Trophoblast cell (in vitro differentiated cells and primary cell): Measurements from ENCODE around the gene HESX1.

Experiments used
- DNase-seq, 2 donors: peaks; one replicate each; pipeline ENCODE4 v3.0.0-alpha.2; 2016
- H2AFZ ChIP-seq: 2 replicates; pipeline ENCODE4 v1.6.1; 2013; ENCODE audit warnings: low read length, moderate library complexity, mild to moderate bottlenecking; ENCODE audit not compliant: insufficient read depth, poor library complexity
- H2AK5ac ChIP-seq: 2 replicates; pipeline ENCODE4 v1.6.1; 2013; ENCODE audit warnings: mild to moderate bottlenecking, low read length
- H2BK120ac ChIP-seq: 2 replicates; pipeline ENCODE4 v1.6.1; 2013; ENCODE audit warnings: low read length, mild to moderate bottlenecking, moderate library complexity; ENCODE audit not compliant: insufficient read depth, poor library complexity
- H2BK12ac ChIP-seq: 2 replicates; pipeline ENCODE4 v1.6.1; 2013; ENCODE audit warnings: mild to moderate bottlenecking, low read length, moderate library complexity
- H2BK5ac ChIP-seq: 2 replicates; pipeline ENCODE4 v1.6.1; 2013; ENCODE audit warnings: low read length, low read depth, moderate library complexity, mild to moderate bottlenecking; ENCODE audit not compliant: poor library complexity
- H3K14ac ChIP-seq: 2 replicates; pipeline ENCODE4 v1.6.1; 2013; ENCODE audit warnings: mild to moderate bottlenecking, low read length
- H3K18ac ChIP-seq: 2 replicates; pipeline ENCODE4 v1.6.1; 2013; ENCODE audit warnings: mild to moderate bottlenecking, low read length
- H3K23ac ChIP-seq: 2 replicates; pipeline ENCODE4 v1.6.1; 2013; ENCODE audit warnings: low read length
- H3K27ac ChIP-seq: 2 replicates; pipeline ENCODE4 v1.5.1; 2013; ENCODE audit warnings: low read depth, mild to moderate bottlenecking, inconsistent platforms, low read length, moderate library complexity
- H3K27me3 ChIP-seq: 2 replicates; pipeline ENCODE4 v1.6.1; 2013; ENCODE audit warnings: inconsistent platforms, mild to moderate bottlenecking, low read length, moderate library complexity; ENCODE audit not compliant: insufficient read depth
- H3K36me3 ChIP-seq, 2 experiments: 1 replicate in 1 of 2; 2 replicates in 1 of 2; pipeline ENCODE4 v1.6.1; 2013; ENCODE audit warnings: low read length in 2 of 2, mild to moderate bottlenecking in 2 of 2, moderate library complexity in 1 of 2; ENCODE audit not compliant: insufficient read depth in 2 of 2, control insufficient read depth in 1 of 2
- H3K4ac ChIP-seq: 2 replicates; pipeline ENCODE4 v1.6.1; 2013; ENCODE audit warnings: low read depth, mild to moderate bottlenecking, low read length, moderate library complexity
- H3K4me1 ChIP-seq, 2 experiments: 1 replicate in 1 of 2; 2 replicates in 1 of 2; pipeline ENCODE4 v1.6.1; 2013; ENCODE audit warnings: low read length in 2 of 2, mild to moderate bottlenecking in 2 of 2, moderate library complexity in 1 of 2; ENCODE audit not compliant: insufficient read depth in 2 of 2, control insufficient read depth in 1 of 2
- H3K4me2 ChIP-seq: 2 replicates; pipeline ENCODE4 v1.6.1; 2013; ENCODE audit warnings: inconsistent platforms, mild to moderate bottlenecking, low read length, moderate library complexity
- H3K4me3 ChIP-seq: 2 replicates; pipeline ENCODE4 v1.5.1; 2013; ENCODE audit warnings: mild to moderate bottlenecking, low read depth, low read length, inconsistent platforms
- H3K79me1 ChIP-seq: one replicate; pipeline ENCODE4 v1.6.1; 2013; ENCODE audit warnings: low read length
- H3K79me2 ChIP-seq: 2 replicates; pipeline ENCODE4 v1.6.1; 2013; ENCODE audit warnings: low read length, mild to moderate bottlenecking; ENCODE audit not compliant: control insufficient read depth, insufficient read depth, poor library complexity
- H3K9ac ChIP-seq: 2 replicates; pipeline ENCODE4 v1.6.1; 2013; ENCODE audit warnings: mild to moderate bottlenecking, low read length
- H3K9me3 ChIP-seq: 2 replicates; pipeline ENCODE4 v1.6.1; 2013; ENCODE audit warnings: low read depth, mild to moderate bottlenecking, control low read depth, inconsistent platforms, low read length; ENCODE audit not compliant: insufficient read depth
- H4K12ac ChIP-seq: 2 replicates; pipeline ENCODE4 v1.6.1; 2013; ENCODE audit warnings: low read depth, mild to moderate bottlenecking, low read length, moderate library complexity
- H4K8ac ChIP-seq: 2 replicates; pipeline ENCODE4 v1.6.1; 2013; ENCODE audit warnings: low read depth, mild to moderate bottlenecking, low read length, moderate library complexity
- H4K91ac ChIP-seq: one replicate; pipeline ENCODE4 v1.6.1; 2013; ENCODE audit warnings: low read depth, mild to moderate bottlenecking, low read length, moderate library complexity
- WGBS: extraction: QIAGEN DNeasy Blood & Tissue Kit; methylation state at CpG from one replicate; pipeline ENCODE4 v1.1.7; 2013; ENCODE audit warnings: missing lambda C conversion rate; ENCODE audit not compliant: insufficient read length, insufficient coverage; ENCODE audit errors: extremely low coverage; 5-methylcytosine and 5-hydroxymethylcytosine counted together

HESX1 gene

DNA sequence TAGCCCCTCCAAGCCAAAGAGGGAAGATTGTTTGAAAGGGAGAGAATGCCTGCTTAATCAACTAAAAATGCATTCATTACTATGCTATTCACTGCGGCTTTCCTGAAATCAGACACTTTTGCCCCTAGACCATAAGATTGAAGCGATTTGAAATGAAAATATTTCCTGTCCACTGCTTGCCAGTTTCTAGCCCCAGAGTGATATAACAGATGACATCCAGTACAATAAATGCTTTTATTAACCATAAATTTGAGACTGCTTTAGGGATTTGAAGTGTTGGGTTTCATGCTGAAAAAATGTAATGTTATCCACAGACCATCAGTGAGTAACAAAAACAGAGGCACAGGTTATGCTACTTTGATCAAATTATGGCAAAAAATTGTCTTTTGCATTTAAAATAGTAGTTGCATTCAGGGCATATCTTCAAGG, 48.7 kb downstream of the HESX1 start:
- Histone ChIP-seq H3K27me3 (no peaks in the 10 kb centered on the region), H3K79me2 (no peaks in the 10 kb centered on the region), H2AFZ (no peak overlapping the region), H2AK5ac (no peak overlapping the region), H3K79me1 (no peaks in the 10 kb centered on the region), H2BK120ac (no peak overlapping the region), H3K27ac (no peak overlapping the region), H2BK12ac (no peak overlapping the region), H2BK5ac (no peak overlapping the region), H3K4me2 (no peak overlapping the region), H3K9me3 (no peaks in the 10 kb centered on the region), H3K4me3 (no peak overlapping the region), H3K4me1 (no peaks in the 10 kb centered on the region), H4K91ac (no peak overlapping the region), H3K9ac (no peak overlapping the region), H3K14ac (no peak overlapping the region), H3K4ac (no peak overlapping the region), H4K12ac (no peak overlapping the region), H4K8ac (no peak overlapping the region), H3K18ac (no peak overlapping the region), H3K23ac (no peak overlapping the region), H3K36me3 (no peaks in the 10 kb centered on the region)
- DNase-seq, result no peak
- WGBS, result no CpG with 5 or more reads among the region's 2 CpGs

DNA sequence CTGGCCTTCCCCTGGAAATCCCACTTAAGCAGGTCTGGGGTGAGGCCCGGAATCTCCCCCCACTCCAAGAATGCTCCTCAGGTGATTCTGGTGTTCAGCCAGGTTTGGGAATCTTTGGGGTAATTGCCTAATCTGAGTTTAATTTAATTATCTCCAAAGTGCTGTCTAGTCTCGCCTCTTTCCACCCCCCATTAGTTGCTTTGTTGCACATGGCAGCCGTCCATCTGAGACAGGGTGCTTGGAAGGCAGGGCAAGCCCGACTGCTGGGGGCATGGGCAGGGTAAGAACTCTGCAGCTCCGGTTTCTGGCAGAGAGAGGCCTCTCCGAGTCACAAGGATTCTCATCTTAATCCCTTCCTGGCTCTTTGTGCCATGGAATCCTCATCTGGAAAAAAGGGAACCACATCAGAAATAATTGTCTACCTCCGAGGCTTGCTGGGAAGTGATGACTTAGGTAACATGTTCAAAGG, 49.6 kb downstream of the HESX1 start:
- no peak overlapping the region for H4K91ac ChIP-seq
- no peak overlapping the region for H2BK12ac ChIP-seq
- H3K4me1 ChIP-seq, result no peaks in the 10 kb centered on the region
- no peak overlapping the region for H2BK5ac ChIP-seq
- no peak overlapping the region for H3K14ac ChIP-seq
- H3K18ac ChIP-seq, result no peak overlapping the region
- H3K9ac ChIP-seq, result no peak overlapping the region
- no peaks in the 10 kb centered on the region for H3K79me1 ChIP-seq
- H3K27me3 ChIP-seq, result no peaks in the 10 kb centered on the region
- no CpG with 5 or more reads among the region's 7 CpGs for WGBS
- H4K12ac ChIP-seq, result no peak overlapping the region
- H3K4me3 ChIP-seq, result no peak overlapping the region
- H4K8ac ChIP-seq, result no peak overlapping the region
- no peaks in the 10 kb centered on the region for H3K79me2 ChIP-seq
- no peak overlapping the region for H3K4me2 ChIP-seq
- H3K4ac ChIP-seq, result no peak overlapping the region
- H3K23ac ChIP-seq, result no peak overlapping the region
- no peaks in the 10 kb centered on the region for H3K9me3 ChIP-seq
- no peak overlapping the region for H3K27ac ChIP-seq
- no peaks in the 10 kb centered on the region for H3K36me3 ChIP-seq
- H2BK120ac ChIP-seq, result no peak overlapping the region
- H2AFZ ChIP-seq, result no peak overlapping the region
- H2AK5ac ChIP-seq, result no peak overlapping the region
- DNase-seq, result no peak
